ENCODE results near the gene TRRAP. TPM values are rescaled to one million over a fixed set of nuclear protein-coding genes. Genes with fewer than 3 reads are reported as not detected.

Gene TRRAP
- total RNA-seq, 1 donor: 20.3 TPM

GRCh38 chr7:98879198-98879978 is 1.1 kb downstream of the TRRAP start:
- TF ChIP-seq, protein P1, sequence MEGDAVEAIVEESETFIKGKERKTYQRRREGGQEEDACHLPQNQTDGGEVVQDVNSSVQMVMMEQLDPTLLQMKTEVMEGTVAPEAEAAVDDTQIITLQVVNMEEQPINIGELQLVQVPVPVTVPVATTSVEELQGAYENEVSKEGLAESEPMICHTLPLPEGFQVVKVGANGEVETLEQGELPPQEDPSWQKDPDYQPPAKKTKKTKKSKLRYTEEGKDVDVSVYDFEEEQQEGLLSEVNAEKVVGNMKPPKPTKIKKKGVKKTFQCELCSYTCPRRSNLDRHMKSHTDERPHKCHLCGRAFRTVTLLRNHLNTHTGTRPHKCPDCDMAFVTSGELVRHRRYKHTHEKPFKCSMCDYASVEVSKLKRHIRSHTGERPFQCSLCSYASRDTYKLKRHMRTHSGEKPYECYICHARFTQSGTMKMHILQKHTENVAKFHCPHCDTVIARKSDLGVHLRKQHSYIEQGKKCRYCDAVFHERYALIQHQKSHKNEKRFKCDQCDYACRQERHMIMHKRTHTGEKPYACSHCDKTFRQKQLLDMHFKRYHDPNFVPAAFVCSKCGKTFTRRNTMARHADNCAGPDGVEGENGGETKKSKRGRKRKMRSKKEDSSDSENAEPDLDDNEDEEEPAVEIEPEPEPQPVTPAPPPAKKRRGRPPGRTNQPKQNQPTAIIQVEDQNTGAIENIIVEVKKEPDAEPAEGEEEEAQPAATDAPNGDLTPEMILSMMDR (IDR thresholded peaks at IDR 0.05; ENCODE audit: insufficient read depth, low read depth, low read length): peak; percentile 22
- peak; percentile 24 for DNase-seq (ENCODE audit: low read depth)
- peak overlapping the region; percentile 96 for H3K4me3 ChIP-seq (ENCODE audit: low read depth, low read length)

DNA sequence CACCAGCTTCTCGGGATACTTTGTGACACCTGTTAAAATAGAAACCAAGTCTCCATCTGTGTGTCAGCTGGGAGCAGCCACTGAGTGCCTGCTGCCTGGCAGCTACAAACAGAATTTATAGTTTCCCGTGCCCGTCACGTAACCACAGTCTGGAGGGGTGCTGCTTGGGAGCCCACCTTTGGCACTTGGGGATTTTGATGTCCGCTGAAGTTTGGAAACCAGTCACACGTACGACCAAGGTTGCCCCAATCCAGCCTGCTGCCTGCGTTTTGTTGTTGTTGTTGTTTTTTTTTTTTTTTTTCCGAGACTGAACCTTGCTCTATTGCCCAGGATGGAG is 1.6 kb downstream of the TRRAP start:
- no peak for DNase-seq (ENCODE audit: low read depth)
- peak overlapping the region; percentile 96 for H3K4me3 ChIP-seq (ENCODE audit: low read depth, low read length)
- TF ChIP-seq, protein P1 (IDR thresholded peaks at IDR 0.05; ENCODE audit: insufficient read depth, low read depth, low read length): no peak

DNA sequence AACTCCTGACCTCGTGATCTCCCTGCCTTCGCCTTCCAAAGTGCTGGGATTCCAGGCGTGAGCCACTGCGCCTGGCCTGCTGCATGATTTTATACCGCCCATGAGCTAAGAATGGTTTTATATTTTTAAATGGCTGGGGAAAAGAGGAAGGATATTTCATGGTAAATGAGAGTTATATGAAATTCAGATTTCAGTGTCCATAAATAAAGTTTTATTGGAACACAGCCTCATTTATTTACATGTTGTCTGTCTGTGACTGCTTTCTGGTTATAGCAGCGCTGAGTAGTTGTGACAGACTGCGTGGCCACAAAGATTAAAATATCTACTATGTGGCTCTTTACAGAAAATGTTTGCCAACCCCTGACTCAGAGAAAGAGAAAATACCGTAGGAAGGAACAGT is 2.2 kb downstream of the TRRAP start:
- H3K4me3 ChIP-seq (ENCODE audit: low read depth, low read length): no peak overlapping the region
- TF ChIP-seq, protein P1 (IDR thresholded peaks at IDR 0.05; ENCODE audit: insufficient read depth, low read depth, low read length): no peak
- no peak for DNase-seq (ENCODE audit: low read depth)

- TF ChIP-seq, protein P1 (IDR thresholded peaks at IDR 0.05; ENCODE audit: insufficient read depth, low read depth, low read length): no peak
- no peak for DNase-seq (ENCODE audit: low read depth)
- H3K4me3 ChIP-seq (ENCODE audit: low read depth, low read length): no peak overlapping the region
These were observed 3.4 kb downstream of the TRRAP start for GRCh38 chr7:98881561-98882315.

DNA sequence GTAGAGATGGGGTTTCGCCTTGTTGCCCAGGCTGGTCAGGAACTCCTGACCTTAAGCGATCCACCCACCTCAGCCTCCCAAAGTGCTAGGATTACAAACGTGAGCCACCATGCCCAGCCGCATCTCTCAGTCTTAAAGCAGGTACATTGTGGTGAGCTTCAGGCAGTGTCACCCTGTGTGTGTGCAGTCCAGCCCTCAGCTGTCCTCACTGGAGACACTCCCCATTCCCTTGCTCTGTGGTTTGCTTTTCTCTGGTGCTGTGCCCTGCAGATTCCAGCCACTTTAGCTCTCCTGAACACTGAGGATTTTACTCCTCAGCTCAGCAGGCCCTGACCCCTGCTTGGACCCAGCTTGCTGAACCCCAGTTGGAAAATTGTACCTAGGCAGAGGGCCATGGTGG is 6.1 kb downstream of the TRRAP start:
- DNase-seq (ENCODE audit: low read depth): no peak
- TF ChIP-seq, protein P1 (IDR thresholded peaks at IDR 0.05; ENCODE audit: insufficient read depth, low read depth, low read length): no peak
- no peak overlapping the region for H3K4me3 ChIP-seq (ENCODE audit: low read depth, low read length)

GRCh38 chr7:98887038-98887437 is 8.7 kb downstream of the TRRAP start:
- TF ChIP-seq, protein P1 (IDR thresholded peaks at IDR 0.05; ENCODE audit: insufficient read depth, low read depth, low read length): no peak
- no peak overlapping the region for H3K4me3 ChIP-seq (ENCODE audit: low read depth, low read length)
- DNase-seq (ENCODE audit: low read depth): no peak

All from fibroblast of villous mesenchyme (primary cell).